ENCODE measurements around the gene TMEM132A. TPM values are rescaled to one million over a fixed set of nuclear protein-coding genes. Genes with fewer than 3 reads are reported as not detected.
A peak's percentile ranks its signal among the peaks of the same experiment; 100 is the strongest.

The TMEM132A gene
- total and polyA plus RNA-seq, 2 of the 13 experiments (the other 11 are each of a cell fraction or from before 2014, with no cell fraction given): 11.1 to 32.9 TPM

DNA sequence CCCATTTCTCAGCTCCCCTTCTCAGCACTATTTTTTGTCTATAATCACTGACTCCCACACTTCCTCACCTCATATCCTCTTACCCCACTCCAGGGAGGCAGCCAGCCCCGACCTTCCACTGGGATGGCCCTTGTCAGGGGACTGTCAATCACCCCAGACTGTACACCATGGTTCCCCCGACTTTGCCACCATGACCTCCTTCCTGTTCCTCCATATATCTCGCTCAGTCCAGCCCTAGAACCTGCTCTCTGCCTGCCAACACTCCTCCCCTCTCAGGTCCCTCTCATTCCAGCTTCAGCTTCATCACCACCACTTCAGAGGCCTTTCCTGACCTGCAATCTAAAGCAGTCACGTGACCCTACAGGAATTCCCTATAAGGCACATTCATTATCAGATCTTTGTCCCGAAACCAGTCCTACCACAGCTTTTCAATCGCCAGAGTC lies 34.4 kb upstream of the TMEM132A start:
- POLR2A ChIA-PET: interaction anchor here (1.0 to 1.6 kb wide), 2 partner anchors 24 to 59 kb away, joined by 3 to 5 read pairs; partner anchors contain the start of gene TMEM109
- in situ Hi-C loops (cut with HindIII; ENCODE audit: extremely low pct_ligation_motif_present, low pct_unique_long_range_greater_than_20kb): loop anchor here (5.0 kb wide), 1 partner anchor 58 kb away; no protein-coding TSS in a partner anchor
- no peak for FAIRE-seq

DNA sequence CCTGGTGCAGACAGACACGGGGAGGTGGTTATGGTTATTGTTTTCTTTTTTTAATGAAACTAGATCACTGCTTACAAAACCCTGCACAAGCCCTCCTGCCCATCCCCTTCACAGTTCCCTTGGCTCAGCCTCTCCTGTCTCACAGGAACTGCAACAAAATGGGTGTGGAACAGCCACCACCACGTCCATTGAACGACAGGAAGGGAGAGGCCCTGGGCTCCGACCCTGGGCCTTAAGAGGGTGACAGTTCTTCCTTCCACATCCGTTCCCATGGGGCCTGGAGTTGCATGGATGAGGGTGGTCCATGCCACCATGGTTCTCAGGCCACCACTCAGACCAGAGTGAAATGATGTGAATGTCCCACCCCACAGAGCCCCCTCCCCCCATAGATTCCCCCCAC lies 33.6 kb upstream of the TMEM132A start:
- BruUV-seq (replicated peaks): no TSS peak
- H3K27me3 ChIP-seq (ENCODE audit: control insufficient read depth in 1 of 2, insufficient read depth in 2 of 2, low read length in 2 of 2): no peaks in the 10 kb centered on the region
- ChIA-PET POLR2A (interaction anchor here (1.6 kb wide), 1 partner anchor 23 kb away, joined by 5 read pairs; the partner anchor contains the start of gene TMEM109), CTCF (ENCODE audit: low intra/inter-chr PET ratio, low total read pairs) (no interaction called here)
- H3K9me3 ChIP-seq (ENCODE audit: low read length): no peaks in the 10 kb centered on the region
- no peaks in the 10 kb centered on the region for H3K79me2 ChIP-seq (ENCODE audit: insufficient read depth, low read length)
- H3K4me3 ChIP-seq (replicated peaks in 1 of 3; ENCODE audit: insufficient read depth in 1 of 3, low read depth in 2 of 3, low read length in 3 of 3): no peak overlapping the region
- intact Hi-C loops (cut with micrococcal nuclease; ENCODE audit: unreplicated experiment) (no loop called here), in situ Hi-C loops (cut with HindIII; ENCODE audit: extremely low pct_ligation_motif_present, low pct_unique_long_range_greater_than_20kb) (loop anchor here (5.0 kb wide), 1 partner anchor 58 kb away; no protein-coding TSS in a partner anchor)
- ATAC-seq (no peak), DNase-seq (ENCODE audit: low spot score) (no peak), FAIRE-seq (no peak)
- H3K9ac ChIP-seq (ENCODE audit: insufficient read depth, low read depth, low read length): no peak overlapping the region
- H2AFZ ChIP-seq (ENCODE audit: low read length): no peak overlapping the region
- H3K36me3 ChIP-seq (replicated peaks in 1 of 2; ENCODE audit: control insufficient read depth in 1 of 2, insufficient read depth in 2 of 2, low read length in 2 of 2): peaks cover 8 to 32% of the 10 kb centered on the region in 2 experiments; a peak in 4 of 5 replicates
- H3K4me1 ChIP-seq (ENCODE audit: insufficient read depth, low read length): no peaks in the 10 kb centered on the region
- H3K4me2 ChIP-seq (ENCODE audit: low read depth, low read length): no peak overlapping the region
- no peak overlapping the region for H3K27ac ChIP-seq (ENCODE audit: extremely low read length, insufficient read depth, low read length)
- no peak for TF ChIP-seq ZNF780A (CRISPR knock-in tag; IDR thresholded peaks at IDR 0.05)
- TF ChIP-seq HNRNPK (IDR thresholded peaks at IDR 0.05; ENCODE audit: low read depth, low read length, poor library complexity, severe bottlenecking): peak; percentile 29
- WGBS (ENCODE audit: low lambda C conversion rate): 96% methylated on average over 5 of the region's 5 CpGs
- no peaks in the 10 kb centered on the region for H4K20me1 ChIP-seq (ENCODE audit: insufficient read depth, low read length)

More for the DNA sequence above, 34.4 kb upstream of the TMEM132A start:
- CTCF ChIA-PET (ENCODE audit: low intra/inter-chr PET ratio, low total read pairs): interaction anchor here (4.3 kb wide), 1 partner anchor 58 kb away, joined by 81 read pairs; no protein-coding TSS in a partner anchor
- Histone ChIP-seq H3K4me2 (ENCODE audit: low read depth, low read length) (no peak overlapping the region), H3K4me1 (ENCODE audit: insufficient read depth, low read length) (no peaks in the 10 kb centered on the region), H3K9ac (ENCODE audit: insufficient read depth, low read depth, low read length) (no peak overlapping the region), H3K4me3 (replicated peaks in 1 of 3; ENCODE audit: insufficient read depth in 1 of 3, low read depth in 2 of 3, low read length in 3 of 3) (no peak overlapping the region), H3K9me3 (ENCODE audit: low read length) (no peaks in the 10 kb centered on the region), H2AFZ (ENCODE audit: low read length) (no peak overlapping the region), H3K27ac (ENCODE audit: extremely low read length, insufficient read depth, low read length) (no peak overlapping the region), H3K36me3 (replicated peaks in 1 of 2; ENCODE audit: control insufficient read depth in 1 of 2, insufficient read depth in 2 of 2, low read length in 2 of 2) (peaks cover 4 to 24% of the 10 kb centered on the region in 2 experiments; a peak in 4 of 5 replicates), H3K27me3 (ENCODE audit: control insufficient read depth in 1 of 2, insufficient read depth in 2 of 2, low read length in 2 of 2) (no peaks in the 10 kb centered on the region), H4K20me1 (ENCODE audit: insufficient read depth, low read length) (no peaks in the 10 kb centered on the region), H3K79me2 (ENCODE audit: insufficient read depth, low read length) (no peaks in the 10 kb centered on the region)
- DNase-seq (ENCODE audit: low spot score) (no peak), ATAC-seq (no peak)
- TF ChIP-seq, protein P1, sequence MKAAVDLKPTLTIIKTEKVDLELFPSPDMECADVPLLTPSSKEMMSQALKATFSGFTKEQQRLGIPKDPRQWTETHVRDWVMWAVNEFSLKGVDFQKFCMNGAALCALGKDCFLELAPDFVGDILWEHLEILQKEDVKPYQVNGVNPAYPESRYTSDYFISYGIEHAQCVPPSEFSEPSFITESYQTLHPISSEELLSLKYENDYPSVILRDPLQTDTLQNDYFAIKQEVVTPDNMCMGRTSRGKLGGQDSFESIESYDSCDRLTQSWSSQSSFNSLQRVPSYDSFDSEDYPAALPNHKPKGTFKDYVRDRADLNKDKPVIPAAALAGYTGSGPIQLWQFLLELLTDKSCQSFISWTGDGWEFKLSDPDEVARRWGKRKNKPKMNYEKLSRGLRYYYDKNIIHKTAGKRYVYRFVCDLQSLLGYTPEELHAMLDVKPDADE (CRISPR knock-in tag; IDR thresholded peaks at IDR 0.05): no peak
- TF ChIP-seq KDM1A (CRISPR knock-in tag; IDR thresholded peaks at IDR 0.05) (no peak), BHLHE40 (IDR thresholded peaks at IDR 0.05; ENCODE audit: low read length) (no peak), POLR2A (IDR thresholded peaks at IDR 0.05; ENCODE audit: insufficient read depth in 1 of 2, low read depth in 2 of 2, low read length in 2 of 2) (0 out of 4 replicates have a peak, but pooled peaks of 1 of the 2 experiments have one; percentile 12), RBM22 (optimal IDR thresholded peaks at IDR 0.05; ENCODE audit: low read length) (peak; percentile 65), THAP11 (CRISPR knock-in tag; IDR thresholded peaks at IDR 0.05) (no peak)
- intact Hi-C loops (cut with micrococcal nuclease; ENCODE audit: unreplicated experiment): loop anchor here (5.0 kb wide), 1 partner anchor 113 kb away; no protein-coding TSS in a partner anchor
- BruUV-seq (replicated peaks): no TSS peak
- 91% methylated on average over 6 of the region's 6 CpGs for WGBS (ENCODE audit: low lambda C conversion rate)
